GM18498 (cell line): ENCODE results near the gene GAP43.

Experiments
- ATAC-seq: cut with Tn5 transposase; IDR thresholded peaks from one replicate; pipeline ENCODE4 v1.9.1; 2021; ENCODE audit warnings: mild to moderate bottlenecking, moderate library complexity; ENCODE audit not compliant: unreplicated experiment

The GAP43 gene

DNA sequence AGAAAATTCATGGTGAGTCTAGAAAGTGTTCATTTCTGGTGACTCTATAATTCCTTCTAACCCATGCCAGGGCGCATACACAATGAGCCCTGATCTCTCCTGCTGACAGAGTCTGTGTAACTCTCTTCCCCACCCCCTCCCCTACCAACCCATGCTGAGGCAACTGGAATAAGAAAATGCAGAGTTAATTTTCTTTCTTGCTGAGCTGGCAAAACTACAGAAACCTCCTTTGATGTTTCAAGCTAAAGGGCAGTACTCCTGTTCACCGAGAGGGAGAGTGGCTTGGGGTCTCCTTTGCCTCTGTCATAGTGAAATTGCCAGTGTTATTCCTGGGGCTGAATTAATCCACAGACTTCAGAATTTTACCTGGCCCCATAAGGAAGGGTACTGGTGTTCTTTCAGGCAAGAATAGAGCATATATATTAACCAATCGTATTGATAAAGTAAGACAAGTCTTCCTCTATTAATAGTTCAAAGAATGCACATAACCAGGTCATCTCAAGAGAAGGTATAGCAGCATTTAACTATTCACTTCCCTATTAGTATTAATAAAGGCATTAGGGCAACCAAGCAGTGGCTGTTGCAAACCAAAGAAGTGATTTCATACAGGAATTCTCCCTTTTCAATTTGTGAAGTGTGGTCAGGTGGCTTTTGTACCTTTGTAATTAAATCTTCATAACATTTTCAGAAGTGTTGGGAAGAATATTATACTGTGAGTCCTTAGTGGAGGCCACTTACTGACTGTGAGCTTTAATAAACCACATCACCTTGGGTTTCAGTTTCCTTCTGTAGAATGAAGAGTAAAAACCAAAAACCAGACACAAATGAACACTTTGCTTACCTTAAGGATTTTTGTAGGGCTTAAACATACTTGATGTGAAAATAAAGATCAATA lies 4.1 kb downstream of the GAP43 start:
- ATAC-seq, result peak; percentile 88

DNA sequence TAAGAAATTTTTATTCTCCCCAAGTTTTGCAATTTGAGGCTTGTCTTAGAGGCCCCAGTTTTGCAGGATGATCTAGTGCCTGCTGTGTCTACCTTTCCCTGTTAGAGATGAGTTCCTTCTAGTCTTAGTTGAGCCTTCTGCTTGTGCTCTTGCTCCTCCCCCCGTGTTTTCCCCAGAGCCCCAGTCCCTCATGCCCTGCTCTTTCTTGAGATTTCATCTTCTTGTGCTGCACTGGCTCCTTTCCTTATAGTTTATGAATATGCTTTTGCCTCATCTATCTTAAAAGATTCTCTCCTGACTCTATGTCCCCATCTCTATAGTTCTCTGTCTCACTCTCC lies 4.7 kb downstream of the GAP43 start:
- ATAC-seq, result peak; percentile 53

DNA sequence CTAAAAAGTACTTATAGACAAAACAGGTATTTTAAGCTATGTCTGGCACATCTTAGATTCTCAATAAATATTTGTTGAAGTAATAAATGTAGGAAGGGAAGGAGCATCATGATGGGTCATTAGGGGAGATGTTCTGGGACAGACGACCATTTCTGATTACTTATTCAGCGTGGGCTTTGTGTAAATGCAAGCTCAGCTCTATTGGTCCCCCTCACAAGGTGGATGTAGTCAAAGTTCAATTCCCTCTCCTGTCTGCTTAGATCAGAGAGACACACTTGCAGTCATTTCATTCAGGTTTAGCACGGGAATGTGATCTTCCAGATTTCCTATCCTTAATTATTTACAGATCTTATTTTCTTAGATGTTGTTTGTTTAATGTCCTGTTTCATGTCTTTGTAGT lies 7.5 kb downstream of the GAP43 start:
- ATAC-seq, result no peak

DNA sequence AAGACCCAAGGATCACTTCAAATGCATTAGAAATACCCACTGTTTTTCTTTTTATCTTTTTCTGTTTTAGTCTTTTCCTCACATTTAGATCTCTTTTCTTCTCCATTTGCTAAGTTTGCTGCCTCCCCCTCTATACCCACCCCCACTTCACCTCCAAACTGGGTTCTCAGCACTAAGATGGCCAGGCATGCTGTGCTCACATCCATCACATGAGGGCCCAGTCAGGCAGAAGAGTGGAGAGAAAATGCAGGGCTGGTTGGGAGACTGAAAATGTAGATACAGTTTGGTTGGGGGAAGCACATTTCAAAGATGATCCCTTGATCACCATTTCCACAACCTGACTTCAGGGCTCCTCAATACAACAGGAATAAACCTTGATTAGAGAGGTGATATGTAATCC lies 8.7 kb downstream of the GAP43 start:
- ATAC-seq, result no peak

DNA sequence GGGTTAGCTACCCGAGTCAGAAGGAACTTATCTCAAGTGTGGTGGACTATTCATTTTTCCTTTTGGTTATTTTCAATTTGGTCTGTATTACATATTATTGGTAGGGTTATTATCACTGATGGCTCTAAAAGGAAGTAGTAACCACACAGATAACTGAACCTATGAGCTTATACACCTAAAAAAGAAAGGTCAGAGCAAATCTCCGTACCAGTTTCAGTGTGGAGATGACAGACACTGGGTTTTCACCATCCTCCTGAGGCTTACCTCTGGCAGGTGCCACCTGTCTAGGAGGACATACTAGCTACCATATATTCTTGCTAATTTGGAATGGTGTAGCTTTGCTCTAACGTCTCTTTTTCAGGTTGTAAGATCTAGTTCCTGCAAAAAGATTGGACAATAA lies 10.2 kb downstream of the GAP43 start:
- peak; percentile 74 for ATAC-seq

DNA sequence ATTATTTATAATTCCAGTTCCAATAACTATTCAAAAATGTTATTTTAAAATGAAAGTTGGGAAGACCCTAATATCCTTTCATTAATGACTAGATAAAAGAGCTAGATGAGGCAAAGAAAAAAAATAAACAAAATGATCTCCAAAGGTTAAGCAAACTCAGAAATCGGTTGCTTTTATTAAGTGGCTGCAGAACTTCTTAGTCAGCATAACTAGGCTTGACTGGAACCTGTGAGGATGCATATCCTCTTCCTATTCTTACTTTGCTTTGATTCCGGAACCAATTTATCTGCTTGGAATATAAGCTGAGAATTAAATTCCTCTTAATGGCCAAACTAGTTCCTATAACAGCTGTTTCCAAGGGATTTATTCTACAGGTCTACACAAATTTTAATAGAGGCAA lies 10.7 kb downstream of the GAP43 start:
- no peak for ATAC-seq

DNA sequence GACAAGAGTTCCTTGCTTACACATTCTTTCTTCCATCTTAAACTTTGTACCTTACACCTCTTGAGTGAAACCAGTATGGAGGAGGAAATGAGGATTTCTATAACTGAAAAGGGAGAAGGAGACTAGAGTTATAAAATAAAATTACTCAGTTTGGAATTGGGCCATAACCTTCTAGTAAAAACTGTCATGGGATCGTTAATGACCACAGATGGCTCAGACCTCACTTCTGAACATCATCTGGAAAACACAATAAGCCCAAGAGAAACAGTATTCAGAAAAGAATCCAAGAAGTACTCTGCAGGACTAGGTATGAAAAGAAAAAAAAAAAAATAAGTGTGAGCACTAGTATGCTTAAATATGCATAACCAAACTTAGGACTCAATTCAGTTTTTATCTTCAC lies 12.1 kb downstream of the GAP43 start:
- ATAC-seq, result no peak

DNA sequence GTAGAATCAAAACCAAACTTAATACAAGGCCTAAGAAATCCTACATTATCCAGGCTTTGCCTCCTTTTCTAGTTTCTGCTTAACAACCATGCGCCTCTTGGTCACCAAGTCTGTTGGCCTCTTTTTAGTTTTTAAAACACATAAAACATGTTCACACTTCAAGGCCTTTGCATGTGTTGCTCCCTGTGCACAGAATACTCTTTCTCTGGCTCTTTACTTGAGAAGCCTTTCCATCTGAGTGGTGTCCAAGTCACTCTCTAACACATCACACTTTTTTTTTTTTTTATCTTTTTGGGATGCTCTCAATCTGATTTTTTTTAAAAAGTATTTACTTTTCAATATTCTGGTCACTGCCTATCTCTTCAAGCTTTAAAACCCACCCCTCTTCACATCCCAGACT lies 14.9 kb downstream of the GAP43 start:
- ATAC-seq, result no peak

DNA sequence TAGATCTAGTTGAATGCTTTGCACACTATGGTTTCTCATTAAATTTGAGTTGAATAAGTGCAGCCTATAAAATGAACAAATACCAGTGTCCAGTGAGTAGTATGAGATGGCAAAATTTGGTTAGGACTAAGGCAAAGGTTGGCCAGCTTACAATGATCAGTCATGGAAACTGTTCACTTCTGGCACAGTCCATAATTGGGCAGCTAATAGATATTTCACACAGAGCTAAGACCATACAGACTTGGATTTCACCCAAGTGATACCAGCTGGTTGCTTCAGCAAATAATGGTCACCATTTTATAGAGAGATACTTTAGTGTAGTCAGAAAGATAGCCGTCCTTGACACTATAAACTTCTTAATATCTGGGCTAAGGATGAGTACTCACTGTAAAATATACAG lies 15.7 kb downstream of the GAP43 start:
- ATAC-seq, result no peak

DNA sequence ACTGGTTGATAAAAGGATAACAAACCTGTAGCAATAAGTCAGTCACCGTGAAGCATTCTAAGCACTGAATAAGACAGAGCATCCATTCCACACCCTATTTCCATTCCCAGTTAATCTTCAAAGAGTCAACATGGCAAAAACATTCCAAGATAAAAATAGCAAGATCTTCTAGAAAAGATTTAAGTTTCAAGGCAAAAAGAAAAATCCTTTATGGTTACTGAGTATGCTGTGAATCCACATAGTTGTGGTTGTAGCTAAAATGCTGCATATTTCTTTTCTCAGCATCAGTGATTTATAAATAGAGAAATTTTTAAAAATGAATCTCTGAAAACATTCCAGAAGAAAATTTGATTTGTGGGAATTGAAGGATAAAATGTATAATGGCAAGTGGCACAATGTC lies 21.1 kb downstream of the GAP43 start:
- ATAC-seq, result no peak

DNA sequence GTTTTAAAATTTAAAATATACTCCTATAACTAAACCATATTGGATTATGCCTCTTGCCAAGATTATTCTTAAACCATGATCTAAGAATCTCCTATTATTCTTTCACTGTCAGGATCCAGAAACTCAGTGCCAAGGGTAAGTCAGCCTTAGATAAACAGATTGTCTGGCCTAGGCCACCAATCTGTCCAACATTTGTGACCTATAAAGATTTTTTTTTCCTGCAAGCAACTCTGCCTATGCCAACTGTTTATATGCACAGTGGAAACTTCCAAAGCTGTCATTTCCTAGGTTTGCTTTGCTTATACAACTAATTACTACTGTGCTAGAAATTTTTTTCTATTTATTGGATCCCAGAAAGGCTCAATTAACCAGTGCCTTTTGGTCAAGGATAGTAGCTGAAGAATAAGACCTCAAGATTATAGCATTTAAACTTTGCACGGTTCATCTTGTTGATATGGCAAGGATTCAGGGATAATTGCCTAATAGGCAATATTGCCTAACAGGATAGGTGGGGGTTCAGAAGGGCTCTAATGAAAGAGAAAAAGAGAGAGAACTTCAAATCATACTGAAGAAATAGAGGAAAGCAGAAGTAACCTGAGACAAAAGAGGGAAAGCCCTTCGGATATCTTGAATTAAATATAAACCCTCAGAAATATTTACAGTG lies 22.8 kb downstream of the GAP43 start:
- ATAC-seq, result no peak

DNA sequence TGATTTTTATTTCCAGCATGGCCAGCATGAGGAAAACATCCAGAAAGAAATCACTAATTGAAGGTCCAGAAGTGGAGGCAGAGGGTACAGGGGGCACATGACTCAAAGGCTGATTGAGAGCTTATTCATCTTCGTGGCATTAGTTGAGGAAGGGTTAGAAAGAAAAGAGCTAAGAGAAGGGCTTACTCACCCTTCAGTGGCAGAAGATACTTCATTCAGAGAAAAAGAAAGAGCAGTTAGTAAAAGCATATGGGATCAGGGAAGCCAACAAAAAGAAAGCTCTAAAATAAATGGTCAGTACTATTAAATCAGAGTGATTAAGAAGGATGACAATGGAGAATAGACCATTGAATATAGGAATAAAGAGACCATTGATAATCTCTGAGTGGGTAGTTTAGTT lies 25.2 kb downstream of the GAP43 start:
- no peak for ATAC-seq

DNA sequence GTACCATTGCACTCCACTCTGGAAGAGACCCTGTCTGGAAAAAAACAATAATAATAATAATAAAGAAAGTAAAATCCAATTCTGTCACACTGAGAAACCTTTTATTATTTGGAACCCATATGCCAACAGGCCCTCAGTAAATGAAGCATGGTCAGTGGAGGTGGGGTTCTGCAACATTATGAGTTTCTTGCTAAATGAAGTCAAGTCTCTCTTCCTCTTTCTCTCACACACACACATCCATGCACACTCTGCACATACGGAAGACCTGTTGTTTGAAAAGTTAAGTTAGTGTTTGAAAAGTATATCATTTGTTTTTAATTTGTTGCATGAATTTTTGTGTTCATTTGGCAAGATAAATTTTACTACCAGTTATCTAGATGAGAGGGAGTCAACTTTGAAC lies 27.8 kb downstream of the GAP43 start:
- ATAC-seq, result peak; percentile 57

DNA sequence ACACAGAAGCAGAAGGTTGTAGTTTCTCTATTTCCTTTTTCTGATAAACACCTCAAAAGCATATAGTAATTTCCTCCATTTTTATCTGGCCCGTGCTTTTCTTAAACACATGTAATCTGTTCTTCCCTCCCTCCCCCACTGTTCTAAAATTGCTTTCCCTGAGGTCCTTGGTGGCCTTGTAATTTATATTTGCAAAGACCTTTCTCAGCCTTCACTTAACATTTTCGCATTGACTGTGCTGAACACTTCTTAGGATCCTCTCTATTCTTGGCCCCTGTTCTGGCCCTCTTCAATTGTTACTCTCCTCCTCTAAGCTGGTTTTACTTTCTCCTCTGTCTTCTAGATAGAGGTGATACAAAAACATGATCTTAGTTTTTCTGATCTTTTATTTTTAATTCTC lies 28.3 kb downstream of the GAP43 start:
- ATAC-seq, result no peak

DNA sequence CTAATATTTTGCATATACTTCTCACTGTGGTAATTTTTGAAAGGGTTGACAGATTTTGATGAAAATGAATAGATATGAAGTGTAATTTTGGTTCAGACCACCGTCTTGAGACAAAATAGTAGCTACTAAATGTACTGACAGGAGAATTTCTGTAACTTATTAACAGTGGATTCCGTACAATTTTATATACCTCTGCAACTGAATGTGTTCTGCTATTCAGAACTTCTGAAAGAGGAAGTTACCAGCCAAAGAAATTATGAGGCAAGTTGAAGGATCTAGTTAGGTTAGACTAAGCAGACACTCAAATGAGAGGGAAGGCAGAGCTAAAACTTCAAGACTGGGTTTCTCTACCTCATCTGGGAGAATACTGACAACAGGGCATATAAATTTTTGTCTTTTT lies 29.4 kb downstream of the GAP43 start:
- peak; percentile 73 for ATAC-seq

DNA sequence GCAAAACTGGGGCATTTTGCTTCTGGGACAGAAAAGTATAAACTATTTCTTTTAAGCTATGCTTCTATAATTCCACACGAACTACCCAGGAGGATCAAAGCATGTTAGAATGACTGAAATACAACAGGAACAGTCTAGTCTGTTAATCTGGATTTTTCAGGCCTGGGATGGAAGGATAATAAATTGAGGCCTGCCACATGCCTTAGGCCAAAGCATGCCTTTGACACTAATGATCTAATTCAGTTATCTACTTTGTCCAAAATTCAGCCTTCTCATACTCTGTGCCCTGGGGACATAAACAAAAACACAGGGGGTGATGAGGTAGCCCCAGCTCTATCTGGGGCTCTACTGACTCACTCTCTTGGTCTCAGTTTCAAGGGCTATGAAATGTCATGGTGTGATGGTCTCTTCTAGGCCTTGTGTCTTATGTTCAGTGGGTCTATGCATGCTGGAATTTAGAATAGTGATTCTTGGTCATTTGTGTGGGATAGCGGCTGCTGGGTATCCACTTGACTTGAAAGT lies 32.5 kb downstream of the GAP43 start:
- ATAC-seq, result no peak

DNA sequence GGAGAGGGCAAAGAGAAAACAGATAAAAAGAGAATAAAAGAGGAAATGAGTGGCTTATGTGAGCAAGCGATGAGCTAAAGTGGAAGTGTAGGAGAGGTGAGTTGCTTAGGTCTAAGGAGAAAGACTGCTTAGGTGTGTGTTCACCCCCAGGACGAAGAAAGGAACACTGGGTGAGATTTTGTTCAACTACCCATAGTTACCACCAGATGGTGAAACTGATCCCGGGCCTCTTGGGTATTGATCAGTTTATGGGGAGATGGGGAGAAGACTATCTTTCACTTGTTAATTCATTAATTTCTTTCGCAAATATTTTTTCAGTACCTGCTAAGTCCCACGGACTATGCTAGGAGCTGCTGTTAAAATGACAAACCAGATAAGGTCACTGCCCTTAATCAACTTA lies 33.9 kb downstream of the GAP43 start:
- no peak for ATAC-seq

DNA sequence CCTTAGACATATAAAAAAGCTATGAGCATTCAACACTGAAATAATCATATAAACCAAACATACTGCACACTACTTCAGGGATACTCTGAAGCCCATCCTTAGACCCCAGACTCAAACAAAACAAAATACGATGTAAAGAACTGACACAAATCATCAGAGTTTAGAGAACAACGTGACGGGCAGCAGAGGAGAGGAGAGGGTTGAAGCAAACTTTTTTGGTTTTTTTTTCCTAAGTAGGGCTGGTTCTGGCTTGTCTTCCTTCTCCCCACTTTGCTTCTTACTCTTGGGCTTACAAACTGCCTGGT lies 34.7 kb downstream of the GAP43 start:
- ATAC-seq, result no peak

DNA sequence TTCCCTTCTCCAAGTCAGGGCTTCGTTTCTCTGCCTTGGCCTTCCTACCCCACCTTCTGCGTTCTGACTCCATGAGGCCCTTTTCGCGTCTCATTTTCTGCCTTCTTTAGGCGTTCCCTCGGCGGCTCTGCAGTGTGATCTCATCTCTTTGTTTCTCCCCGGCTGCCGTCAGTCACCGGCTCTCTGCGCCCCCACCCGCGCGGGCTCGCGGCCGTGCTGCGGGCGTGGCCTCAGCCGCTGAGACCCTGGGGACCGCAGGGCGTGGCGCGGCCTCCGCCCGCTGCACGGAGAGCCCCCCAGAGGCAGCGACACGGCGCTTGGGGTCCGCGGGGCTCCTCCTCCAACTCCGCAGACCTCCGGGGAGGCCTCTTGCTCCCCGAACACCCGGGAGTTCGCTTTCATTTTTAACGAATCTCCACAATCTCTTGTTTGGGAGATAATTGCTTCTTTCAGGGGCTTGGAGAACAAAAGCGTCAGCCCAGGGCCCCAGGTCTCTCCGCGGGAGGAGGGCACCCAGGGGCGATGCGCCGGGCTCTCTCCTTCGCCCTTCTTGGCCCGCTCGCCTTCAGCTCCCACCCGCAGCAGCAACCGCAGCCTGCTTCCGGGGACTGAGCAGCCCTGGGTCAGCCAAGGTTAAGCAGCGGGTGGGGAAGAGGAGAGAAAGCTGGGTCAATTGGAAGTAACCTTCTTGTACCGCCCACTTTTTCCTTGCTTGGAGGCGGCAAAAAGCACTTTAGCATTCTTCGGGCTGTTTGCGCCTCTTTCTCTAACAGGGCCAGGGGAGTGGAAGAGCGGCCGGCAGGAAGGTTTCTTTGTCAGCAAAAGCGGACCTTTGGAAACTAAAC lies 35.2 kb downstream of the GAP43 start:
- ATAC-seq, result peak; percentile 90

DNA sequence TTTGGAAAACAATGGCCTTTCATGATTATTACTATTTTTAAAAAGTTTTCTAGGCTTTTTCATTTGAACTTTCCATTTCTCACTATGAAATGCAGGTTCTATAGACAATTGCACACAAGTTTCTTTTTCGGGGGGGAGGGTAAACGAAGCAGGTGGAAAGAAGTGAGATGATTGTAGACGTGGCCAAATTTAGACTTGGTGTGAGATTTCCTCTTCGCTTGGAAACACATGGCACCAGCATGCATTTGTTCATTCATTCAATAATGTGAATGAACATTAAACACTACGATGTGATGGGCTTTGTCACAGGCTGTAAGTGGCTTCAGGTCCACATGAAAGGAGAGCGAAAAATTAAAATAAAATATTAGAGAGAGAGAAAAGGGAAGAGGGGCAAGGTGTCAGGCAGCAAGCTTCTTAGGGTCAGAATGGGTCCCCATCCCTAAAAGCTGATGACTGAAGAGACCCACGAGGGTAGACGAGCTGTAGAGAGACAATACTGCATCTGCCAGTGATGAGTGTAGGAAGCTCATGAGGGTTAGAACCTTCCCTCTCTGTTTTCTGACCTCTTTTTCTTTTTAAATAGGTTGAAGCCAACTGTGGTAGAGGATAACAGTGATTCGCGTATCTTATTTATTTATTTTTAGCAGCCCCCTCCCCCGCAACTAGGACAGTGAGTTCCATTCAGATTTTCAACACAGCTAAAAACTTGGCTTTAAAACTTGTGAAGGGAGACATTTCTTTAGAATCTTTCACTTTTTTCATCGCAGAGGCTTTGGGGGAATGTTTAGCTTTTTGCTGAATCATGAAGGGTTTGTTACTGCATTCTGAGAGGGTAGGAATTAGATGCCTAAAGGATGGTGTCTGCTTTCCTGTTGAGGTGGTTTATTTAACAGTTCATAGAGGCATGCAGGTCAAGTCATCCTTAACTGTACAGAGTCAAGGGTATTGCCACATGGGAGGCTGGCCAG lies 36.2 kb downstream of the GAP43 start:
- ATAC-seq, result peak; percentile 24
